ENCODE results near the gene GET4.

The GET4 gene

GRCh38 chr7:831596-832166 is 44.7 kb upstream of the GET4 start:
- Histone ChIP-seq H3F3A (ENCODE audit: insufficient read depth, low read length) (peaks cover 25% of the 10 kb centered on the region), H3K36me3 (replicated peaks; ENCODE audit: insufficient read depth, low read length) (no peaks in the 10 kb centered on the region; the same call in 1 of the 2 replicates), H3K4me2 (ENCODE audit: low read depth, low read length) (peak overlapping the region; percentile 73), H3K27me3 (replicated peaks; ENCODE audit: insufficient read depth, low read length) (no peaks in the 10 kb centered on the region), H4K20me1 (ENCODE audit: insufficient read depth, low read length) (no peaks in the 10 kb centered on the region), H3K9me3 (replicated peaks; ENCODE audit: insufficient read depth, low read length) (no peaks in the 10 kb centered on the region), H3K9me2 (replicated peaks; ENCODE audit: insufficient read depth, low read length) (no peaks in the 10 kb centered on the region), H2AFZ (ENCODE audit: low read length) (no peak overlapping the region), H3K9ac (ENCODE audit: low read length) (peak overlapping the region; percentile 63), H3K27ac (ENCODE audit: low read length) (peak overlapping the region; percentile 91), H3K79me2 (ENCODE audit: low read length) (peaks cover 89% of the 10 kb centered on the region), H3K4me3 (ENCODE audit: low read length) (peak overlapping the region; percentile 45), H3K4me1 (ENCODE audit: low read length) (peaks cover 24% of the 10 kb centered on the region)
- TF ChIP-seq EZH2 (optimal IDR thresholded peaks at IDR 0.05; ENCODE audit: low read depth, low read length), result no peak
- no peak for TF ChIP-seq EZH2phosphoT487 (IDR thresholded peaks at IDR 0.05; ENCODE audit: low read length)
- no peak for TF ChIP-seq CTCF (IDR thresholded peaks at IDR 0.05; ENCODE audit: low read length)
- DNase-seq, result peak; percentile 73

GRCh38 chr7:832167-832967 is 44.0 kb upstream of the GET4 start, which contains the start of gene SUN1:
SUN1 (plus strand) TSS chr7:832476; CDS start chr7:832525, 49 bp downstream.
- peak; percentile 66 for DNase-seq
- TF ChIP-seq EZH2phosphoT487 (IDR thresholded peaks at IDR 0.05; ENCODE audit: low read length), result no peak
- no peak for TF ChIP-seq EZH2 (optimal IDR thresholded peaks at IDR 0.05; ENCODE audit: low read depth, low read length)
- TF ChIP-seq CTCF (IDR thresholded peaks at IDR 0.05; ENCODE audit: low read length), result no peak
- Histone ChIP-seq H3K27ac (ENCODE audit: low read length) (peak within 1 kb of the TSS; percentile 91), H3K36me3 (replicated peaks; ENCODE audit: insufficient read depth, low read length) (no peaks in the 10 kb centered on the region; the same call in 1 of the 2 replicates), H4K20me1 (ENCODE audit: insufficient read depth, low read length) (no peaks in the 10 kb centered on the region), H3K9me3 (replicated peaks; ENCODE audit: insufficient read depth, low read length) (no peaks in the 10 kb centered on the region), H3K9me2 (replicated peaks; ENCODE audit: insufficient read depth, low read length) (no peaks in the 10 kb centered on the region), H3K4me1 (ENCODE audit: low read length) (peaks cover 24% of the 10 kb centered on the region), H3K9ac (ENCODE audit: low read length) (peak within 1 kb of the TSS; percentile 63), H3K79me2 (ENCODE audit: low read length) (peaks cover 89% of the 10 kb centered on the region), H3F3A (ENCODE audit: insufficient read depth, low read length) (peaks cover 25% of the 10 kb centered on the region), H2AFZ (ENCODE audit: low read length) (no peak within 1 kb of the TSS), H3K27me3 (replicated peaks; ENCODE audit: insufficient read depth, low read length) (no peaks in the 10 kb centered on the region), H3K4me2 (ENCODE audit: low read depth, low read length) (peak within 1 kb of the TSS; percentile 73), H3K4me3 (ENCODE audit: low read length) (peak within 1 kb of the TSS; percentile 45)

GRCh38 chr7:832968-833424 is 43.4 kb upstream of the GET4 start:
- TF ChIP-seq EZH2 (optimal IDR thresholded peaks at IDR 0.05; ENCODE audit: low read depth, low read length) (no peak), EZH2phosphoT487 (IDR thresholded peaks at IDR 0.05; ENCODE audit: low read length) (no peak), CTCF (IDR thresholded peaks at IDR 0.05; ENCODE audit: low read length) (no peak)
- Histone ChIP-seq H3K27ac (ENCODE audit: low read length) (peak overlapping the region; percentile 91), H3K36me3 (replicated peaks; ENCODE audit: insufficient read depth, low read length) (no peaks in the 10 kb centered on the region; the same call in 1 of the 2 replicates), H3F3A (ENCODE audit: insufficient read depth, low read length) (peaks cover 25% of the 10 kb centered on the region), H3K9me3 (replicated peaks; ENCODE audit: insufficient read depth, low read length) (no peaks in the 10 kb centered on the region), H3K27me3 (replicated peaks; ENCODE audit: insufficient read depth, low read length) (no peaks in the 10 kb centered on the region), H3K4me2 (ENCODE audit: low read depth, low read length) (peak overlapping the region; percentile 73; the same call in 1 of the 2 replicates), H3K9ac (ENCODE audit: low read length) (no peak overlapping the region), H2AFZ (ENCODE audit: low read length) (no peak overlapping the region), H3K4me3 (ENCODE audit: low read length) (no peak overlapping the region), H3K79me2 (ENCODE audit: low read length) (peaks cover 89% of the 10 kb centered on the region), H3K9me2 (replicated peaks; ENCODE audit: insufficient read depth, low read length) (no peaks in the 10 kb centered on the region), H4K20me1 (ENCODE audit: insufficient read depth, low read length) (no peaks in the 10 kb centered on the region), H3K4me1 (ENCODE audit: low read length) (peaks cover 24% of the 10 kb centered on the region)
- no peak for DNase-seq
